Mesothelial cell of epicardium (in vitro differentiated cells): ENCODE data around the gene AJAP1. TPM values are rescaled to one million over a fixed set of nuclear protein-coding genes. Genes with fewer than 3 reads are reported as not detected.

Source experiments
- DNase-seq, 2 experiments: peaks; one replicate each; pipeline ENCODE4 v3.0.0; 2021; ENCODE audit warnings: low spot score in 2 of 2; ENCODE audit not compliant: unreplicated experiment in 2 of 2
- H3K27ac Mint-ChIP-seq: 2 replicates; pipeline ENCODE4 v1.8.0; 2021; ENCODE audit warnings: mixed read lengths
- H3K27me3 Mint-ChIP-seq: 2 replicates; pipeline ENCODE4 v1.8.0; 2021; ENCODE audit warnings: low read depth, mixed read lengths
- H3K36me3 Mint-ChIP-seq: 2 replicates; pipeline ENCODE4 v1.8.0; 2021; ENCODE audit warnings: mixed read lengths
- H3K4me1 Mint-ChIP-seq: 2 replicates; pipeline ENCODE4 v1.8.0; 2021; ENCODE audit warnings: mixed read lengths
- H3K4me3 Mint-ChIP-seq: 2 replicates; pipeline ENCODE4 v1.8.0; 2021; ENCODE audit warnings: mild to moderate bottlenecking, moderate library complexity, mixed read lengths
- H3K9me3 Mint-ChIP-seq: 2 replicates; pipeline ENCODE4 v1.8.0; 2021; ENCODE audit warnings: mixed read lengths
- CTCF ChIP-seq: fragments of 200-600 bp; sonication (generic); IDR thresholded peaks from one replicate; pipeline ENCODE4 v1.5.0; 2021; ENCODE audit warnings: antibody characterized with exemption; ENCODE audit not compliant: unreplicated experiment
- total RNA-seq: library from RNA; stranded (reverse); gene quantifications from 3 replicates; pipeline ENCODE4 v1.2.1, GENCODE V29; 2021

Gene AJAP1
- total RNA-seq, 1 donor from 2014 or later = 2.4 TPM

- Mint-ChIP-seq H3K4me3 (no peak overlapping the region), H3K4me1 (peaks cover 8% of the 10 kb centered on the region), H3K27me3 (peaks cover 40% of the 10 kb centered on the region), H3K27ac (no peak overlapping the region), H3K36me3 (no peaks in the 10 kb centered on the region), H3K9me3 (no peaks in the 10 kb centered on the region)
- no peak for TF ChIP-seq CTCF
- DNase-seq = no peak
These were observed 55.2 kb downstream of the AJAP1 start for GRCh38 chr1:4709641-4710040.

- Mint-ChIP-seq H3K27ac (no peak overlapping the region), H3K4me3 (peak overlapping the region; percentile 45)
These were observed 56.4 kb downstream of the AJAP1 start for GRCh38 chr1:4710592-4711415.

GRCh38 chr1:4711416-4712275 lies 57.2 kb downstream of the AJAP1 start:
- H3K36me3 Mint-ChIP-seq = no peaks in the 10 kb centered on the region
- peak overlapping the region; percentile 45 for H3K4me3 Mint-ChIP-seq
- no peak for TF ChIP-seq CTCF
- peaks cover 9% of the 10 kb centered on the region for H3K9me3 Mint-ChIP-seq
- no peak overlapping the region for H3K27ac Mint-ChIP-seq
- H3K4me1 Mint-ChIP-seq = peaks cover 8% of the 10 kb centered on the region
- DNase-seq = no peak
- peaks cover 39% of the 10 kb centered on the region for H3K27me3 Mint-ChIP-seq

More at GRCh38 chr1:4710592-4711415, 56.4 kb downstream of the AJAP1 start:
- DNase-seq = no peak
- H3K9me3 Mint-ChIP-seq = peaks cover 3% of the 10 kb centered on the region
- peaks cover 42% of the 10 kb centered on the region for H3K27me3 Mint-ChIP-seq
- no peaks in the 10 kb centered on the region for H3K36me3 Mint-ChIP-seq
- peaks cover 8% of the 10 kb centered on the region for H3K4me1 Mint-ChIP-seq
- TF ChIP-seq CTCF = no peak

GRCh38 chr1:4713669-4714068 lies 59.3 kb downstream of the AJAP1 start:
- Mint-ChIP-seq H3K27me3 (peaks cover 37% of the 10 kb centered on the region), H3K27ac (no peak overlapping the region), H3K4me1 (peaks cover 8% of the 10 kb centered on the region), H3K4me3 (no peak overlapping the region), H3K36me3 (no peaks in the 10 kb centered on the region), H3K9me3 (peaks cover 9% of the 10 kb centered on the region)
- no peak for DNase-seq
- TF ChIP-seq CTCF = no peak

- TF ChIP-seq CTCF = no peak
- no peaks in the 10 kb centered on the region for H3K4me1 Mint-ChIP-seq
- H3K9me3 Mint-ChIP-seq = peaks cover 9% of the 10 kb centered on the region
- no peak overlapping the region for H3K27ac Mint-ChIP-seq
- peaks cover 22% of the 10 kb centered on the region for H3K27me3 Mint-ChIP-seq
- H3K4me3 Mint-ChIP-seq = no peak overlapping the region
- H3K36me3 Mint-ChIP-seq = no peaks in the 10 kb centered on the region
- no peak for DNase-seq
These were observed 62.0 kb downstream of the AJAP1 start for GRCh38 chr1:4716406-4716805.
